ENCODE data around the gene SIGLEC6.

The SIGLEC6 gene

GRCh38 chr19:51548213-51548651 is 16.8 kb upstream of the SIGLEC6 start:
- DNase-seq: no peak

GRCh38 chr19:51547397-51548212 is 16.1 kb upstream of the SIGLEC6 start:
- no peak for DNase-seq

DNA sequence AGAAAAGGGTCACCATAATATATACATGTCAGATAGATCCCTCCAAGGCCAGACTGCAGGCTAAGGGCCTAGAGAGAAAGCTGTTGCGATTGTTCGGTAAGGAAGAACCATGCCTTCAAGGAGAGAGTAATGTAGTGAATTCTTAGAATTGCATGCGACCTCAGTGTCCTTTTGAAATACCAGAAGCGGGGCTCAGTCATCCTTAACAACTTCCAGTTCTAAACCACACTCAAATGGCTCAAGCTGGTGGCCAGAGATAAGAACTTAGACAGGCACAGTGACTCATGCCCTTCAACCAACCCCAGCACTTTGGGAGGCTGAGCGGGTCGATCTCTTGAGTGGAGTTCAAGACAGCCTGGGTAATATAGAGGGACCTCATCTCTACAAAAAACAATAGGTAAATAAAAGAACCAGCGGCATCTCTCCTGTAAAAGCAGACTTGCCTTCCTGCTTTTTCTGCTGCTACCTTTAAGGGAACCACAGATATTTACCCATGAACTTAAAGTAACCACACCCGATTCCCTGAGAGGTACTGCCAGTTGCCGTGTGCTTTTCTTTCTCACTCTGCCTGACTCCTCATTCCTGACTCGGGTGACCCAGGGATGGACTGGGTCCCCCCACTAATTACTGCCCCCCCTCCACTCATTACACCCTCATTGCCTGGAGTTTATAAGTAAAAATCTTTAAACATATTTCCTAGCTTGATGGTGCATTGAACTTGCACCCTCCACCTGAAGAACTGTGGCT is 15.4 kb upstream of the SIGLEC6 start:
- no peak for DNase-seq

DNA sequence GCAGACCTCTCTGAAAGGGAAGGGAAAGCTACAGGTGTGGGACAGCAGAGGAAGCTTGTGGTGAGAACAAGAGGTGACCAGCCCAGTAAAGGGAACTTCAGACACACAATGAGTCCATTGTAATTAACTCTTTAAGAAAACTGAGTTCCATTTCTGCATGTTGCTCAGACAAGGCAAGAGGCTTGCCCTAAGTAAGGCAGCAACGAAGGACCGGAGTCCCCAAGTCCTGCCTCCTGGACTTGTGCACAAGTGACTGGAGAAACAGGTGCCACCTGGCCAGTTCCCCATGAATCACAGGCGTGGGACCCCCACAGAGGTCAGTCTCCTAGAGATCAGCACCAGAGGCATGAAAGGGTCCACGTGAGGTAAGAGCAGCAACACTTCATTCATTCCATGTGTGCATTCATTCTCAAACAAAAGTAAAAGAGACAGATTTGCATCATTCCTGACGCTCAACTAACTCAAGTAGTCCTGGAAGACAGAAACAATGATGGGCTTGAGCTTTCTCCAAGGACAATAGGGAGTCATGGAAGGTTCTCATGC is 14.7 kb upstream of the SIGLEC6 start:
- no peak for DNase-seq

DNA sequence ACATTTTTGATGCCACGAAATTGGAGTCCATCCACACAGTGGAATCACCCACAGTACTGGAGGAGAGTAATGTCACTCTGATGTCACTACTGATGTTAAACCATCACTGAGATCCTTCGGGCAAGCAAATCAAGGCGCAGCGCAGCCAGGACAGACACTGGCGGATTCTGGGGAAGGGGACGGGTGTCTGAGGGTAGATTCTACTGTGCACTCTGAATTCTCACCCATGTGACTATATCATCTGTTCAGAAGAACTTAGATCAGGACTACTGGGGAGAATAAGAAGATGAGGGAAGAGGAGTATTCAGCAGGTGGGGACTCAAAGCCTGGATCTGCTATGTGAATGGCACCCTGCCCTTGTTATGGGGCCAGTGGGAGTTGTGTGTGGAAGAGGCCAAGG is 12.6 kb upstream of the SIGLEC6 start:
- DNase-seq: no peak

- no peak for DNase-seq
Measured at GRCh38 chr19:51542699-51543098, 11.2 kb upstream of the SIGLEC6 start.

GRCh38 chr19:51541458-51542357 is 10.2 kb upstream of the SIGLEC6 start:
- DNase-seq: no peak

DNA sequence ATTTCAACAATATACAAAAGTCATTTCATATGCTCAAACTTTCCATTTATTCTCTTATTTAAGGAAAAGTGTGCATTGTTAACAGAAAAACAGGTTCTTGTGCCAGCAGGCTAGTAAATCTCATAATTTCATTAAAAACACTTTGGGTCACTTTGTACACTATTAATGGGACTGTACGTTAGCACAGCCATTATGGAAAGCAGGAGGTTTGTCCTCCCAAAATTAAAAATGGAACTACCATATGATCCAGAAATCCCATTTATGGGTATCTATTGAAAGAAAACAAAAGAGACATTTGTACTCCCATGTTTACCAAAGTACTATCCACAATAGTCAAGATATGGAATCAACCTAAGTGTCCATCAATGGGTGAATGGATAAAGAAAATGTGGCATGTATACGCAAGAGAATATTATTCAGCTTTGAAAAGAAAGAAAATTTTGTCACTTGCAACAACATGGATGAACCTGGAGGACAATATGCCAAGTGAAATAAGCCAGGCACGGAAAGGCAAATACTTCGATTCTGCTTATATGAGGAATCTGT is 8.4 kb upstream of the SIGLEC6 start:
- no peak for DNase-seq

DNA sequence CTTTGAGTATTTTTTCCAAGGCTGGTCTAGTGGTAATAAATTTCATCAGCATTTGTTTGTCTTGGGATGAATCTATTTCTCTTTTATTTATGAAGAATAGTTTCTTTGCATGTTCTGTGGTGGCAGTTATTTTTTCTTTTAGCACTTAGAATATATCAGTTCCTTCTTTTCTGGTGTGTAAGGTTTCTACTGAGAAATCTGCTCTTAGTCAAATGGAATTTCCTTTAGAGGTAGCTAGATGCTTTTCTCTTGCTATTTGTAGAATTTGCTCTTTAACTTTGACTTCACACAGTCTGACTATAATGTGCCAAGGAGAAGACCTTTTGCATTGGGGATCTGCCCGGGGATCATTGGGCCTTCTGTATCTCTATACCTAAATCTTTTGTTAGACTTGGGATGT is 4.1 kb upstream of the SIGLEC6 start:
- no peak for DNase-seq

DNA sequence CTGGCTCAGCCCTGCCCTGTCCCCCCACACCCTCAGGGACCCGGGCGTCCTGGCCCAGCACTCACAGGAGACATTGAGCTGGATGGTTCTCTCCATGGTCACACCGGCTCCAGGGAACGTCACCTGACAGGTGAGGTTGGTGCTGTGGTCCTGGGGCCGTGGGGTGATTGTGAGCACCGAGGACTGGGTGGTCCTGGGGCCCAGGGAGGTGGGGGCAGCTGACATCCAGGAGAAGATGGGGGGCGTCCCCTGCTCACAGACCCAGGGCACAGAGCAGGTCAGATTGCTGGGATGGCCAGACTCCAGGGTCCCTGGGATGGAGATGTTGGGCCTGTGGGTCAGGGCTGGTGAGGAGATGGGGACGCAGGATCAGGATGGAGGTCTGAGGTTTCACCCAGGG is 854 bp downstream of the SIGLEC6 start:
- no peak for DNase-seq

- no peak for DNase-seq
Measured at GRCh38 chr19:51529301-51529700, 2.2 kb downstream of the SIGLEC6 start.

- no peak for DNase-seq
Measured at GRCh38 chr19:51525651-51526050, 5.8 kb downstream of the SIGLEC6 start.

DNA sequence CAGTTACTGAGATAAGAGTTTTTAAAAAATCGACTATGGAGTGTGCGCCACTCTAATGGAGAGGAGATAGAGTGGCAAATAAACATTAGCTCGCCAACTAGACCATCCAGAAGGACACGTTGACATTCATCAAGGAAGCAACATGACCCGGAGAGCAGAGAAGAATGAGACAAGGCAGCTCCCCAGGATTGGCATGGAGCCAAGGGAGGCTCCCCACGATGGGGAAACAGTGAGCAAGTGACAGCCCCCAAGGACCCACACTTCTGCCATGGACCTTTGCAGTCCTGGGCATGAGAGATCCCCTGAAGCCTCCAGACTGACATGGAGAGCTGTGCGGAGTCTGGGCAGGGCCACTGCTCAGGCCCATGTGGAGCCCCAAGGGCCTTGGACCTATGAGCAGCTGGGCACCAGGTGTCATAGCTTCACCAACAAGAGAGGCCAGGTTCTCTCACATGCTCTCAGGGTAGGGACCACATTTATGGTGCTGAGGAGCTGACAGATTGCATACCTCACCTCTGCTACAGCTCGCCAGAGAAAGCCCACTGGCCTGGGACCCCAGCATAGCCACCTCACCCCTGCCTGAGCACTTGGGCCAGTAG is 6.7 kb downstream of the SIGLEC6 start:
- DNase-seq: no peak

DNA sequence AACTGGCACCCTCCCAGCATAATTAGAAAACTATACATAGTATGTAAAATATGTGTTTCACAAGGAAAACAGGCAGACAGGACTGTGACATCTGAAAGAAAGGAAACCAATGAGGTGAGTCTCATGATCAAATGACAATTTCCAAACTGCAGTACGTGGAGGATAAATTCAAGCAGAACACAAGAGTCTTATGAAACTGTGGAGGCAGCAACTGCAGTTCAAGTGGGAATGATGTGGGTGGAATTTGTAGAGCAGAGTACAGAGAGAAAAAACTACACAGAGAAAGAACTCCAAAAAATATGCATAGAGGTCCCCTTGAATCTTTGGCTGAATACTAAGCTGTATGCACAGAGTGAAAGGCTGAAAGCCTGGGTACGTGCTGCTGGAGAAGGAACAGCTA is 9.7 kb downstream of the SIGLEC6 start:
- DNase-seq: no peak

GRCh38 chr19:51521357-51521756 is 10.1 kb downstream of the SIGLEC6 start:
- DNase-seq: no peak

DNA sequence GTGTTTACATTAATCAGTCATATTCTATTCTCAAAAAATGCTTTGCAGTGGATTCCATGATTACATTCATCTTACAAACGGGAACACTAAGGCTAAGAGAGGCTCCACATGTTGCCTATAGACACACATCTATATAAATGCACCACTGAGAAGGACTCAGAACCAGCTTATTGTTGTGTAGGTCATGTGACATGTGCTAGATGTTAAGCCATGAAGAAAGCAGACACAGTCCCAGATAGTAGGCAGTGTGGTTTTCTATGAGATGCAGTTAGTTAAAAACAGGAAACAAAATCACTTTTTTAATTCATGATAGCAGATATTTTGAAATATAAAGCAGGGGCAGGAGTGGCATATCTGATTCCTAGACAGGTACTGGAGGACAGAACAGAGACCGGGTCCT is 10.7 kb downstream of the SIGLEC6 start:
- no peak for DNase-seq

- no peak for DNase-seq
Measured at GRCh38 chr19:51514866-51515481, 16.5 kb downstream of the SIGLEC6 start.

- DNase-seq: no peak
Measured at GRCh38 chr19:51513968-51514367, 17.5 kb downstream of the SIGLEC6 start.

DNA sequence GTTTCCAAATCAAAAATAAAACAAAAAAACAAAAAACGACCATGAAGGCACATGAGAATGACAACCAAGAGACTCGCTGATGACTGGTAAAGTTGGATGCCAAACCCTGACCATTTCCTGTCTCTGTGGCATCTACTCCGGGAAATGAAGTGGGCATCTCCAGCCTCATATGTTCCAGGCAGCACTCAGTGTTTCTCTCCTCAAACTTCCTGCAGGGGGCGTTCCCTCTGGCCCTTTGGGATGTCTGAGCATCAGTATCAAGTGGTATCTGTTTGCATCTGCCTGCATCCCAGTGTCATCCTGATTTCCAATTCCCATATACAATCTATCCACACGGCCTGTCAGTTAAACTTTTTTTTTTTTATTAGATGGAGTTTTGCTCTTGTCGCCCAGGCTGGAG is 20.1 kb downstream of the SIGLEC6 start:
- DNase-seq: no peak

DNA sequence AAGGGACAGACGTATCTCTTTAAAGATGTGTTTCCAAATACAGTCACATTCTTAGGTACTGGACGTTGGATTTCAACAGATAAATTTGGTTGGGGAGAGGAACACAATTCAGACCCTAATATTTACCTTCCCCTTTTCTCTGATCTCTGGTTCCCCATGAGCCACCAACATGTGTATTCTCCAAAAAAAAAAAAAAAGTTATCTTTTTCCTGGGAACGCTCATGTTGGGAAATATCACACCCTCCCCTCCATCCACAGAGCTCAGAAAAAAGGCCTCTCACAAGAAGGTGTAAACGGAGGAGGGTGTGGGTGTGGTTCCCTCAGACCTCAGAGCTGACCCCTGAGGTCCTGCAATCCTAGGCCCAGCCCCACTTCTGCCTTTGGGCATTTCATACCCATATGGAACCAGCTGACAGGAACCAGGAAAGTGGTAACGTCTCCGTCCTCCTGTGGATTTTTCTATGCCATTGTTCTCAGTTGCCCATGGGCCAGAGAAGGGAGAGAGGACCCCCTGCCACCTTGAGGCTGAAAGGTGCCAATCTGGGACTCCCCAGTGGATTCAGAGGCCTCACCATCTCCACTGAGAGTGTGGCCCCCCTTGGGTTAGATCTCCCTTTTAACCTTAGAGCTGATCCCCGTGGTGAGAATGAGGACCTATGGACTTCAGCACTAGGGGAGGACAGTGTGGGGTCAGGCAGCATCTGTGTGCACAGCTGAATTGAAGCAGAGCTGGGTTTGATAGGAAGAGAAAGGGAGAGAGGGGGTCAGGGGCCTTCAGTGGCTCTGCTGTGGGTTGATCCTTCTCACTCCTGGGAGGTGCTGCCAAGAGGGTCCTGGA is 21.4 kb downstream of the SIGLEC6 start:
- no peak for DNase-seq
